Keratinocyte (primary cell): ENCODE results near the gene UTP3. TPM values are rescaled to one million over a fixed set of nuclear protein-coding genes. Genes with fewer than 3 reads are reported as not detected.

ENCODE experiments used
- DNase-seq: peaks from one replicate; pipeline ENCODE4 v3.0.0-alpha.2; 2011; ENCODE audit warnings: low read depth, missing footprints, low spot score
- FAIRE-seq: peaks from 2 replicates; lab custom pipeline; 2011; peaks lifted over from hg19 to GRCh38; lab: Jason Lieb, UNC
- H2AFZ ChIP-seq: 2 replicates; pipeline ENCODE4 v1.6.0; 2012; ENCODE audit warnings: low read length, control low read depth, inconsistent platforms; ENCODE audit not compliant: control insufficient read depth
- H3K27ac ChIP-seq: 2 replicates; pipeline ENCODE4 v1.5.1; 2011; ENCODE audit warnings: low read length; ENCODE audit not compliant: control insufficient read depth, insufficient read depth
- H3K27me3 ChIP-seq: 3 replicates; pipeline ENCODE4 v1.6.0; 2011; ENCODE audit warnings: low read length; ENCODE audit not compliant: control insufficient read depth, insufficient read depth; ENCODE audit errors: extremely low read depth
- H3K36me3 ChIP-seq, 2 experiments: 2 replicates in 1 of 2; 3 replicates in 1 of 2; pipeline ENCODE4 v1.5.1; 2011; ENCODE audit warnings: low read length in 2 of 2, mild to moderate bottlenecking in 1 of 2; ENCODE audit not compliant: control insufficient read depth in 2 of 2, insufficient read depth in 2 of 2; ENCODE audit errors: extremely low read depth in 1 of 2
- H3K4me1 ChIP-seq: 3 replicates; pipeline ENCODE4 v1.5.1; 2011; ENCODE audit warnings: low read length; ENCODE audit not compliant: control insufficient read depth, insufficient read depth; ENCODE audit errors: extremely low read depth
- H3K4me2 ChIP-seq: 3 replicates; pipeline ENCODE4 v1.6.0; 2011; ENCODE audit warnings: low read depth, low read length; ENCODE audit not compliant: control insufficient read depth, insufficient read depth; ENCODE audit errors: extremely low read depth
- H3K4me3 ChIP-seq, 3 experiments: fragments of 200-600 bp in 1 of 3; sonication (generic) in 1 of 3; 2 replicates in 2 of 3; 3 replicates in 1 of 3; pipeline ENCODE4 v1.5.1; 2011 to 2016; ENCODE audit warnings: low read length in 3 of 3, mild to moderate bottlenecking in 3 of 3, control low read depth in 2 of 3, inconsistent platforms in 1 of 3, low read depth in 1 of 3, mixed read lengths in 1 of 3, mixed run types in 1 of 3, moderate library complexity in 1 of 3; ENCODE audit not compliant: control insufficient read depth in 2 of 3, insufficient read depth in 2 of 3; ENCODE audit errors: extremely low read depth in 1 of 3
- H3K79me2 ChIP-seq: 2 replicates; pipeline ENCODE4 v1.6.0; 2012; ENCODE audit warnings: low read length; ENCODE audit not compliant: control insufficient read depth, insufficient read depth
- H3K9ac ChIP-seq: 3 replicates; pipeline ENCODE4 v1.6.0; 2011; ENCODE audit warnings: low read length; ENCODE audit not compliant: control insufficient read depth, insufficient read depth; ENCODE audit errors: extremely low read depth
- H3K9me1 ChIP-seq: 3 replicates; pipeline ENCODE4 v1.6.0; 2011; ENCODE audit warnings: low read length; ENCODE audit not compliant: control insufficient read depth, insufficient read depth; ENCODE audit errors: extremely low read depth
- H3K9me3 ChIP-seq: 2 replicates; pipeline ENCODE4 v1.5.1; 2012; ENCODE audit warnings: low read depth, low read length; ENCODE audit not compliant: control insufficient read depth
- H4K20me1 ChIP-seq: 3 replicates; pipeline ENCODE4 v1.6.0; 2011; ENCODE audit warnings: low read length; ENCODE audit not compliant: control insufficient read depth, insufficient read depth; ENCODE audit errors: extremely low read depth
- EZH2 ChIP-seq: IDR thresholded peaks from one replicate; pipeline ENCODE4 v1.6.1; 2012; ENCODE audit warnings: inconsistent platforms, mild to moderate bottlenecking, low read length, moderate library complexity
- dilution Hi-C: fragments of 300-500 bp; cut with MboI; formaldehyde crosslinking; loops from one replicate; pipeline ENCODE4 v1.7.0; 2020; ENCODE audit warnings: low sequenced_read_pairs; ENCODE audit not compliant: extremely low pct_ligation_motif_present
- polyA plus RNA-seq, 5 experiments: library from polyadenylated mRNA; depleted of rRNA in 3 of 5; stranded (reverse) in 3 of 5; stranded (forward) in 1 of 5; unstranded in 1 of 5; fragments of >200 nt; gene quantifications; 1 replicate in 1 of 5; 2 replicates in 3 of 5; 3 replicates in 1 of 5; pipeline versions ENCODE4 v1.2.1 to v1.2.3, GENCODE V29; 2011 to 2012; ENCODE audit warnings: missing spikeins in 2 of 5, low read depth in 1 of 5, low replicate concordance in 1 of 5
- TF ChIP-seq, protein P1 (sequence below), 3 experiments: IDR thresholded peaks in 1 of 3; conservative IDR thresholded peaks in 1 of 3; optimal IDR thresholded peaks in 1 of 3; 2 replicates in 2 of 3; 3 replicates in 1 of 3; pipeline versions ENCODE3 to v1.5.1; 2011; ENCODE audit warnings: low read length in 3 of 3, mild to moderate bottlenecking in 3 of 3, moderate library complexity in 2 of 3, control low read depth in 1 of 3, inconsistent platforms in 1 of 3; ENCODE audit not compliant: insufficient read depth in 2 of 3; ENCODE audit errors: extremely low read depth in 1 of 3

UTP3 gene
- polyA plus RNA-seq, 1 donor (not counting 4 experiments of a cell fraction or from before 2014, with no cell fraction given) = 27.7 TPM

DNA sequence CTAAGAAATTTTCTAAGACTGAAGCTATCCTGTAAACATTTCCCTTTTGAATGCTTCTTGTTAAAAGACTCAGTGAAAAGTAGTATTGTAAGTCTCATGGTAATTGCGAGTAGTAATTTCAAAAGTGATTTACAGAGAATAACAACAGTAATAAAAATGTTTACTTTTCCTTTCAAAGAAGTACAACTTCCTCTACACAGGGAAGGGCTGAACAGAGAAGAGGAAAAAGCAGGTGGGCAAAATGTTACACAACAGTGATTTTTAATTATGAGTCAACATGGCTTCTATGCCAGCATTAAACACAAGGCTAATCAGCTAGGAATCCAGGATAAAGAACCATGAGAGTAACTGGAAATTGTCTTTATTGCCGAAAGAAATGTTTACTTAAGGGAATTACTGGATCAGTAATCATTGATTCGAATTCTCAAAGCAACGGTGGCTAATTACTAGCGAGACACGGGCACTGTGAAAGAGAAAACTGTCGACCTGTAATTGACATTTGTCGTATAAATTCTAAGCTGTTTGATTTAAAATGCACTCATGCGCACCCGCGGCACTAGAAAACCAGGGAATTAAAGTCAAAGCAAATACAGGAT is 15.4 kb downstream of the UTP3 start:
- DNase-seq (peak; percentile 28), FAIRE-seq (peak; percentile 70)
- Histone ChIP-seq H3K9me1 (no peaks in the 10 kb centered on the region), H3K27me3 (no peaks in the 10 kb centered on the region), H3K9ac (peak overlapping the region; percentile 83), H3K4me2 (peak overlapping the region; percentile 79), H3K27ac (peak overlapping the region; percentile 65), H3K9me3 (no peaks in the 10 kb centered on the region), H2AFZ (peak overlapping the region; percentile 86), H3K36me3 (no peaks in the 10 kb centered on the region), H3K4me1 (peaks cover 13% of the 10 kb centered on the region), H3K79me2 (peaks cover 23% of the 10 kb centered on the region), H4K20me1 (no peaks in the 10 kb centered on the region), H3K4me3 (peak overlapping the region; percentile 51 to 80 (median 75))
- TF ChIP-seq, protein P1, sequence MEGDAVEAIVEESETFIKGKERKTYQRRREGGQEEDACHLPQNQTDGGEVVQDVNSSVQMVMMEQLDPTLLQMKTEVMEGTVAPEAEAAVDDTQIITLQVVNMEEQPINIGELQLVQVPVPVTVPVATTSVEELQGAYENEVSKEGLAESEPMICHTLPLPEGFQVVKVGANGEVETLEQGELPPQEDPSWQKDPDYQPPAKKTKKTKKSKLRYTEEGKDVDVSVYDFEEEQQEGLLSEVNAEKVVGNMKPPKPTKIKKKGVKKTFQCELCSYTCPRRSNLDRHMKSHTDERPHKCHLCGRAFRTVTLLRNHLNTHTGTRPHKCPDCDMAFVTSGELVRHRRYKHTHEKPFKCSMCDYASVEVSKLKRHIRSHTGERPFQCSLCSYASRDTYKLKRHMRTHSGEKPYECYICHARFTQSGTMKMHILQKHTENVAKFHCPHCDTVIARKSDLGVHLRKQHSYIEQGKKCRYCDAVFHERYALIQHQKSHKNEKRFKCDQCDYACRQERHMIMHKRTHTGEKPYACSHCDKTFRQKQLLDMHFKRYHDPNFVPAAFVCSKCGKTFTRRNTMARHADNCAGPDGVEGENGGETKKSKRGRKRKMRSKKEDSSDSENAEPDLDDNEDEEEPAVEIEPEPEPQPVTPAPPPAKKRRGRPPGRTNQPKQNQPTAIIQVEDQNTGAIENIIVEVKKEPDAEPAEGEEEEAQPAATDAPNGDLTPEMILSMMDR (optimal IDR thresholded peaks at IDR 0.05 in 1 of 3, IDR thresholded peaks at IDR 0.05 in 1 of 3, conservative IDR thresholded peaks at IDR 0.05 in 1 of 3; ENCODE audit: extremely low read depth in 1 of 3, insufficient read depth in 2 of 3, low read length in 3 of 3) = no peak
- no peak for TF ChIP-seq EZH2
- dilution Hi-C loops = no loop called here

- Histone ChIP-seq H3K27me3 (no peaks in the 10 kb centered on the region), H3K4me3 (peak overlapping the region; percentile 51 to 80 (median 75)), H3K36me3 (no peaks in the 10 kb centered on the region), H3K9ac (peak overlapping the region; percentile 83), H3K4me2 (peak overlapping the region; percentile 79), H4K20me1 (no peaks in the 10 kb centered on the region), H2AFZ (peak overlapping the region; percentile 86), H3K27ac (peak overlapping the region; percentile 65), H3K79me2 (peaks cover 28% of the 10 kb centered on the region), H3K9me1 (no peaks in the 10 kb centered on the region), H3K9me3 (no peaks in the 10 kb centered on the region), H3K4me1 (peaks cover 13% of the 10 kb centered on the region)
- DNase-seq (no peak), FAIRE-seq (peak; percentile 41)
- TF ChIP-seq, protein P1 (optimal IDR thresholded peaks at IDR 0.05 in 1 of 3, IDR thresholded peaks at IDR 0.05 in 1 of 3, conservative IDR thresholded peaks at IDR 0.05 in 1 of 3; ENCODE audit: extremely low read depth in 1 of 3, insufficient read depth in 2 of 3, low read length in 3 of 3) = peak in 1 of 3 experiments; percentile 44
- no peak for TF ChIP-seq EZH2
- dilution Hi-C loops = no loop called here
Measured at GRCh38 chr4:70704215-70704930, 16.0 kb downstream of the UTP3 start.
